Panc1 (cell line): Measurements from ENCODE around the gene LPGAT1. TPM values are rescaled to one million over a fixed set of nuclear protein-coding genes. Genes with fewer than 3 reads are reported as not detected.

Source experiments
- ATAC-seq: fragments of 200-7000 bp; cut with Tn5 transposase; 2 replicates; pipeline ENCODE4 v1.9.1; 2020; ENCODE audit warnings: mild to moderate bottlenecking, moderate library complexity
- BruUV-seq: library from RNA; stranded (reverse); fragments of 400-500 nt; replicated peaks from 2 replicates; lab custom pipeline; 2021; lab: Mats Ljungman, UMichigan
- CTCF ChIA-PET: fragments of 300-600 bp; sonication (Branson Sonifier 250); formaldehyde crosslinking; loops from one replicate; lab custom pipeline; 2022; ENCODE audit warnings: antibody characterized with exemption; lab: Charles Lee
- POLR2A ChIA-PET: fragments of 300-600 bp; sonication (Branson Sonifier 250); formaldehyde crosslinking; loops from one replicate; lab custom pipeline; 2022; ENCODE audit warnings: antibody characterized with exemption; lab: Charles Lee
- DNase-seq: peaks from one replicate; pipeline ENCODE4 v3.0.0-alpha.2; 2010; ENCODE audit warnings: low read depth, low spot score
- H3K27ac ChIP-seq: 2 replicates; pipeline ENCODE4 v1.5.1; 2011; ENCODE audit warnings: mild to moderate bottlenecking, low read length, inconsistent platforms
- H3K27me3 ChIP-seq: fragments of 200-500 bp; sonication (Bioruptor generic); 2 replicates; pipeline ENCODE4 v1.6.0; 2014; ENCODE audit warnings: low read length, inconsistent platforms; ENCODE audit not compliant: control insufficient read depth, insufficient read depth
- H3K36me3 ChIP-seq: fragments of 200-500 bp; sonication (Bioruptor generic); 2 replicates; pipeline ENCODE4 v1.5.1; 2014; ENCODE audit warnings: inconsistent platforms, mild to moderate bottlenecking, low read length, moderate library complexity; ENCODE audit not compliant: control insufficient read depth, insufficient read depth
- H3K4me1 ChIP-seq: 2 replicates; pipeline ENCODE4 v1.5.1; 2011; ENCODE audit warnings: inconsistent platforms, mild to moderate bottlenecking, low read length, moderate library complexity; ENCODE audit not compliant: control insufficient read depth, insufficient read depth
- H3K4me3 ChIP-seq, 2 experiments: 2 replicates each; pipeline ENCODE4 v1.5.1; 2011 to 2012; ENCODE audit warnings: low read depth in 2 of 2, low read length in 2 of 2, mild to moderate bottlenecking in 2 of 2, inconsistent platforms in 1 of 2, moderate library complexity in 1 of 2
- H3K9me3 ChIP-seq: fragments of 200-500 bp; sonication (Bioruptor generic); 2 replicates; pipeline ENCODE4 v1.5.1; 2014; ENCODE audit warnings: low read depth, mild to moderate bottlenecking, inconsistent platforms, low read length, moderate library complexity; ENCODE audit not compliant: control insufficient read depth, insufficient read depth
- CTCF ChIP-seq: fragments of 450-650 bp; IDR thresholded peaks from 2 replicates; pipeline ENCODE4 v1.5.1; 2017; ENCODE audit warnings: mild to moderate bottlenecking
- POLR2AphosphoS5 ChIP-seq: IDR thresholded peaks from 2 replicates; pipeline ENCODE4 v1.6.1; 2012; ENCODE audit warnings: mild to moderate bottlenecking, low read depth, low read length, moderate library complexity
- REST ChIP-seq, 2 experiments: IDR thresholded peaks; 2 replicates each; pipeline ENCODE4 v1.6.1; 2011 to 2012; ENCODE audit warnings: low read depth in 2 of 2, control low read depth in 1 of 2, low read length in 1 of 2, mild to moderate bottlenecking in 1 of 2, moderate library complexity in 1 of 2; ENCODE audit not compliant: insufficient read depth in 1 of 2
- SIN3A ChIP-seq: IDR thresholded peaks from 2 replicates; pipeline ENCODE4 v1.6.1; 2012; ENCODE audit warnings: low read depth, mild to moderate bottlenecking, low read length, moderate library complexity, borderline replicate concordance; ENCODE audit not compliant: insufficient read depth
- in situ Hi-C: cut with HindIII; loops from 2 replicates; pipeline ENCODE4 v1.10.0; 2016; ENCODE audit warnings: low sequenced_read_pairs, low pct_unique_long_range_greater_than_20kb
- intact Hi-C: fragments of 100-400 bp; cut with micrococcal nuclease; formaldehyde crosslinking; loops from one replicate; pipeline ENCODE4 v1.10.0; 2022; ENCODE audit not compliant: unreplicated experiment
- total RNA-seq: library from RNA; stranded (reverse); gene quantifications from one replicate; pipeline ENCODE4 v1.2.1, GENCODE V29; 2021; ENCODE audit not compliant: unreplicated experiment

LPGAT1 gene
- total RNA-seq, 1 experiment from 2014 or later, result 85.4 TPM

DNA sequence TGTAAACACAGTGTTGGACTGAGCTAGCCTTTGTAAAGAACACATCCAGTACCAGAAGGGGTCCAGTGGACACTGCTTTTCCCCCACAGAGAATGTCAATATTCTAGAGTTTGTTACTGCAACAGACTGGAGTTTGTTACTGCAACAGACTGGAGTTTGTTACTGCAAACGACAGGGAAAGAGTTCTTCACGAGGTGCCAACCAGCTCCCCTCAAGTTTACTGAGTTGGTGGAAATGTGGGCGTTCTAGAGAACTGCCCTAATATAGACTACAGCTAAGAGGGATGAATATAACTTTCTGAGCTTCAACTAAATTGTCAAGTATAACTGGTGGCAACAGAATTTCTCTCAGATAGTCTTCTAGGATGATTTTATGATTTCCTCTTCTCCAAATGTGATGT is 81.3 kb downstream of the LPGAT1 start:
- no peak for TF ChIP-seq POLR2AphosphoS5
- TF ChIP-seq REST (IDR thresholded peaks at IDR 0.05; ENCODE audit: insufficient read depth in 1 of 2, low read depth in 2 of 2, low read length in 1 of 2), result no peak
- TF ChIP-seq SIN3A, result no peak
- 0 out of 2 replicates have a peak, but pooled peaks have one; percentile 5 for TF ChIP-seq CTCF
- intact Hi-C loops, result no loop called here
- H3K27ac ChIP-seq, result no peak overlapping the region
- DNase-seq (no peak), ATAC-seq (no peak)
- no peak overlapping the region for H3K4me3 ChIP-seq
- BruUV-seq, result TSS peak; percentile 27
- ChIA-PET CTCF (no interaction called here), POLR2A (no interaction called here)
- no peaks in the 10 kb centered on the region; the same call in 1 of the 2 replicates for H3K4me1 ChIP-seq
- H3K9me3 ChIP-seq, result no peaks in the 10 kb centered on the region
- H3K36me3 ChIP-seq, result peaks cover 7% of the 10 kb centered on the region
- H3K27me3 ChIP-seq, result no peaks in the 10 kb centered on the region
- in situ Hi-C loops, result no loop called here

DNA sequence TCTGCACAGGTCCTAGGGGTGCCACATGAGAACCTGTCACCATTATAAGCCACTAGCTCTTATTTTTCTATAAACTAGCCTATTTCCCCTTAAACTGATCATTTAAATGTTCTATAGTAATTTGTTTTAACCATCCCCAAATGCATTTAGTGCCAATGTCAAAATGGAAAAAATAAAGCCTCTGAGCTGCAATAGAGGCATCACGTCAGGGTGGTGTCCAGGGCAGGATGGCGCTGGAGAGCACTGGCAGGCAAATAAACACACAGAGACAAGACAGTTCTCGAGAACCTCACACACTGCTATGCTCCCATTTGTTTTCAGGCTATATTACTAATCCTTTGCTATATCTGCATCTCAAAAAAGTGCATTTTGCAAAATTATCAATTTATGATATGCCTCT is 81.8 kb downstream of the LPGAT1 start:
- Histone ChIP-seq H3K4me1 (no peaks in the 10 kb centered on the region; the same call in 1 of the 2 replicates), H3K4me3 (no peak overlapping the region), H3K36me3 (peaks cover 7% of the 10 kb centered on the region), H3K27me3 (no peaks in the 10 kb centered on the region), H3K27ac (no peak overlapping the region), H3K9me3 (no peaks in the 10 kb centered on the region)
- BruUV-seq, result no TSS peak
- intact Hi-C loops (no loop called here), in situ Hi-C loops (no loop called here)
- no peak for ATAC-seq
- TF ChIP-seq REST (IDR thresholded peaks at IDR 0.05; ENCODE audit: insufficient read depth in 1 of 2, low read depth in 2 of 2, low read length in 1 of 2) (no peak), CTCF (peak; percentile 12; the same call in 1 of the 2 replicates)
- POLR2A ChIA-PET, result no interaction called here
- no peak for DNase-seq
- CTCF ChIA-PET, result interaction anchor here (0.6 kb wide), 1 partner anchor 416 kb away, joined by 3 read pairs; no protein-coding TSS in a partner anchor
